ENCODE data around the gene MYO9B. TPM values are rescaled to one million over a fixed set of nuclear protein-coding genes. Genes with fewer than 3 reads are reported as not detected.

Gene MYO9B
- total and polyA plus RNA-seq, 9 of the 15 experiments (the other 6 are each of a cell fraction or from before 2014, with no cell fraction given) = 2.4 to 77.6 (median 23.0) TPM

DNA sequence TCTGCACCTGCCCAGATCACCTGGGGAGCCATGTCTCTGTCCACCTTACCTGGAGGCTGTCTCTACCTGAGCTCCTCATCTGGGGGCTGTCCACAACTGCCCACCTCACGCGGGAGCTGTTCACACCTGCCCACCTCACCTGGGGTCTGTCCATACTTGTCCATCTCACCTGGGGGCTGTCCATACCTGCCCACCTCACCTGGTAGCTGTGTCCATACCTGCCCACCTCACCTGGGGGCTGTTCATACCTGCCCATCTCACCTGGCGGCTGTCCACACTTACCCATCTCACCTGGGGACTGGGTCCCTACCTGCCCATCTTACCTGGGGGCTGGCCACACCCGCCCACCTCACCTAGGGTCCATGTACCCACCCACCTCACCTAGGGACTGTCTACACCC lies 38.9 kb upstream of the MYO9B start (continued):
- TF ChIP-seq, protein P1, sequence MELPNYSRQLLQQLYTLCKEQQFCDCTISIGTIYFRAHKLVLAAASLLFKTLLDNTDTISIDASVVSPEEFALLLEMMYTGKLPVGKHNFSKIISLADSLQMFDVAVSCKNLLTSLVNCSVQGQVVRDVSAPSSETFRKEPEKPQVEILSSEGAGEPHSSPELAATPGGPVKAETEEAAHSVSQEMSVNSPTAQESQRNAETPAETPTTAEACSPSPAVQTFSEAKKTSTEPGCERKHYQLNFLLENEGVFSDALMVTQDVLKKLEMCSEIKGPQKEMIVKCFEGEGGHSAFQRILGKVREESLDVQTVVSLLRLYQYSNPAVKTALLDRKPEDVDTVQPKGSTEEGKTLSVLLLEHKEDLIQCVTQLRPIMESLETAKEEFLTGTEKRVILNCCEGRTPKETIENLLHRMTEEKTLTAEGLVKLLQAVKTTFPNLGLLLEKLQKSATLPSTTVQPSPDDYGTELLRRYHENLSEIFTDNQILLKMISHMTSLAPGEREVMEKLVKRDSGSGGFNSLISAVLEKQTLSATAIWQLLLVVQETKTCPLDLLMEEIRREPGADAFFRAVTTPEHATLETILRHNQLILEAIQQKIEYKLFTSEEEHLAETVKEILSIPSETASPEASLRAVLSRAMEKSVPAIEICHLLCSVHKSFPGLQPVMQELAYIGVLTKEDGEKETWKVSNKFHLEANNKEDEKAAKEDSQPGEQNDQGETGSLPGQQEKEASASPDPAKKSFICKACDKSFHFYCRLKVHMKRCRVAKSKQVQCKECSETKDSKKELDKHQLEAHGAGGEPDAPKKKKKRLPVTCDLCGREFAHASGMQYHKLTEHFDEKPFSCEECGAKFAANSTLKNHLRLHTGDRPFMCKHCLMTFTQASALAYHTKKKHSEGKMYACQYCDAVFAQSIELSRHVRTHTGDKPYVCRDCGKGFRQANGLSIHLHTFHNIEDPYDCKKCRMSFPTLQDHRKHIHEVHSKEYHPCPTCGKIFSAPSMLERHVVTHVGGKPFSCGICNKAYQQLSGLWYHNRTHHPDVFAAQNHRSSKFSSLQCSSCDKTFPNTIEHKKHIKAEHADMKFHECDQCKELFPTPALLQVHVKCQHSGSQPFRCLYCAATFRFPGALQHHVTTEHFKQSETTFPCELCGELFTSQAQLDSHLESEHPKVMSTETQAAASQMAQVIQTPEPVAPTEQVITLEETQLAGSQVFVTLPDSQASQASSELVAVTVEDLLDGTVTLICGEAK (IDR thresholded peaks at IDR 0.05) = no peak
- TF ChIP-seq, protein P1 (CRISPR knock-in tag; IDR thresholded peaks at IDR 0.05) = no peak
- TF ChIP-seq JUN (IDR thresholded peaks at IDR 0.05; ENCODE audit: borderline replicate concordance, low read depth, low read length) = no peak
- TF ChIP-seq JUN (CRISPR knock-in tag; IDR thresholded peaks at IDR 0.05; ENCODE audit: borderline replicate concordance) = no peak
- TF ChIP-seq NFE2L1 (tag; IDR thresholded peaks at IDR 0.05; ENCODE audit: borderline replicate concordance, low read depth) = no peak
- TF ChIP-seq, protein P2, sequence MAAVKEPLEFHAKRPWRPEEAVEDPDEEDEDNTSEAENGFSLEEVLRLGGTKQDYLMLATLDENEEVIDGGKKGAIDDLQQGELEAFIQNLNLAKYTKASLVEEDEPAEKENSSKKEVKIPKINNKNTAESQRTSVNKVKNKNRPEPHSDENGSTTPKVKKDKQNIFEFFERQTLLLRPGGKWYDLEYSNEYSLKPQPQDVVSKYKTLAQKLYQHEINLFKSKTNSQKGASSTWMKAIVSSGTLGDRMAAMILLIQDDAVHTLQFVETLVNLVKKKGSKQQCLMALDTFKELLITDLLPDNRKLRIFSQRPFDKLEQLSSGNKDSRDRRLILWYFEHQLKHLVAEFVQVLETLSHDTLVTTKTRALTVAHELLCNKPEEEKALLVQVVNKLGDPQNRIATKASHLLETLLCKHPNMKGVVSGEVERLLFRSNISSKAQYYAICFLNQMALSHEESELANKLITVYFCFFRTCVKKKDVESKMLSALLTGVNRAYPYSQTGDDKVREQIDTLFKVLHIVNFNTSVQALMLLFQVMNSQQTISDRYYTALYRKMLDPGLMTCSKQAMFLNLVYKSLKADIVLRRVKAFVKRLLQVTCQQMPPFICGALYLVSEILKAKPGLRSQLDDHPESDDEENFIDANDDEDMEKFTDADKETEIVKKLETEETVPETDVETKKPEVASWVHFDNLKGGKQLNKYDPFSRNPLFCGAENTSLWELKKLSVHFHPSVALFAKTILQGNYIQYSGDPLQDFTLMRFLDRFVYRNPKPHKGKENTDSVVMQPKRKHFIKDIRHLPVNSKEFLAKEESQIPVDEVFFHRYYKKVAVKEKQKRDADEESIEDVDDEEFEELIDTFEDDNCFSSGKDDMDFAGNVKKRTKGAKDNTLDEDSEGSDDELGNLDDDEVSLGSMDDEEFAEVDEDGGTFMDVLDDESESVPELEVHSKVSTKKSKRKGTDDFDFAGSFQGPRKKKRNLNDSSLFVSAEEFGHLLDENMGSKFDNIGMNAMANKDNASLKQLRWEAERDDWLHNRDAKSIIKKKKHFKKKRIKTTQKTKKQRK (IDR thresholded peaks at IDR 0.05; ENCODE audit: borderline replicate concordance, low read depth, low read length) = no peak
- no peak for TF ChIP-seq ZNF175 (CRISPR knock-in tag; IDR thresholded peaks at IDR 0.05; ENCODE audit: low read depth)
- TF ChIP-seq, protein P3, sequence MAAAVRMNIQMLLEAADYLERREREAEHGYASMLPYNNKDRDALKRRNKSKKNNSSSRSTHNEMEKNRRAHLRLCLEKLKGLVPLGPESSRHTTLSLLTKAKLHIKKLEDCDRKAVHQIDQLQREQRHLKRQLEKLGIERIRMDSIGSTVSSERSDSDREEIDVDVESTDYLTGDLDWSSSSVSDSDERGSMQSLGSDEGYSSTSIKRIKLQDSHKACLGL (CRISPR knock-in tag; IDR thresholded peaks at IDR 0.05; ENCODE audit: borderline replicate concordance, poor library complexity, severe bottlenecking) = no peak
- TF ChIP-seq, protein P4, sequence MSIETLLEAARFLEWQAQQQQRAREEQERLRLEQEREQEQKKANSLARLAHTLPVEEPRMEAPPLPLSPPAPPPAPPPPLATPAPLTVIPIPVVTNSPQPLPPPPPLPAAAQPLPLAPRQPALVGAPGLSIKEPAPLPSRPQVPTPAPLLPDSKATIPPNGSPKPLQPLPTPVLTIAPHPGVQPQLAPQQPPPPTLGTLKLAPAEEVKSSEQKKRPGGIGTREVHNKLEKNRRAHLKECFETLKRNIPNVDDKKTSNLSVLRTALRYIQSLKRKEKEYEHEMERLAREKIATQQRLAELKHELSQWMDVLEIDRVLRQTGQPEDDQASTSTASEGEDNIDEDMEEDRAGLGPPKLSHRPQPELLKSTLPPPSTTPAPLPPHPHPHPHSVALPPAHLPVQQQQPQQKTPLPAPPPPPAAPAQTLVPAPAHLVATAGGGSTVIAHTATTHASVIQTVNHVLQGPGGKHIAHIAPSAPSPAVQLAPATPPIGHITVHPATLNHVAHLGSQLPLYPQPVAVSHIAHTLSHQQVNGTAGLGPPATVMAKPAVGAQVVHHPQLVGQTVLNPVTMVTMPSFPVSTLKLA (conservative IDR thresholded peaks at IDR 0.05) = no peak
- TF ChIP-seq, protein P5, sequence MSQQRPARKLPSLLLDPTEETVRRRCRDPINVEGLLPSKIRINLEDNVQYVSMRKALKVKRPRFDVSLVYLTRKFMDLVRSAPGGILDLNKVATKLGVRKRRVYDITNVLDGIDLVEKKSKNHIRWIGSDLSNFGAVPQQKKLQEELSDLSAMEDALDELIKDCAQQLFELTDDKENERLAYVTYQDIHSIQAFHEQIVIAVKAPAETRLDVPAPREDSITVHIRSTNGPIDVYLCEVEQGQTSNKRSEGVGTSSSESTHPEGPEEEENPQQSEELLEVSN (IDR thresholded peaks at IDR 0.05; ENCODE audit: borderline replicate concordance in 1 of 2, extremely low read depth in 1 of 2, insufficient read depth in 1 of 2, insufficient read length in 1 of 2, low read depth in 1 of 2, low read length in 1 of 2, poor library complexity in 1 of 2, severe bottlenecking in 1 of 2) = no peak
